Tibial nerve (tissue), 4 donors: ENCODE results near the gene BCAN.

Experiments used
- EP300 ChIP-seq, 2 donors: sonication (generic); formaldehyde crosslinking; IDR thresholded peaks; one replicate each; pipeline ENCODE4 v1.6.1; 2017; ENCODE audit warnings: antibody characterized with exemption in 2 of 2, mild to moderate bottlenecking in 1 of 2
- POLR2A ChIP-seq, 2 donors: fragments of 450-650 bp; IDR thresholded peaks; one replicate each; pipeline ENCODE4 v1.6.1; 2017; ENCODE audit warnings: antibody characterized with exemption in 2 of 2, mild to moderate bottlenecking in 2 of 2, moderate library complexity in 2 of 2
- TF ChIP-seq, protein P1 (sequence below), 5 experiments: fragments of 200-600 bp in 3 of 5; fragments of 450-650 bp in 2 of 5; sonication (generic) in 3 of 5; IDR thresholded peaks; one replicate each; pipeline ENCODE4 v1.5.1; 2016 to 2019; ENCODE audit warnings: antibody characterized with exemption in 5 of 5, mild to moderate bottlenecking in 3 of 5, moderate library complexity in 2 of 5

DNA sequence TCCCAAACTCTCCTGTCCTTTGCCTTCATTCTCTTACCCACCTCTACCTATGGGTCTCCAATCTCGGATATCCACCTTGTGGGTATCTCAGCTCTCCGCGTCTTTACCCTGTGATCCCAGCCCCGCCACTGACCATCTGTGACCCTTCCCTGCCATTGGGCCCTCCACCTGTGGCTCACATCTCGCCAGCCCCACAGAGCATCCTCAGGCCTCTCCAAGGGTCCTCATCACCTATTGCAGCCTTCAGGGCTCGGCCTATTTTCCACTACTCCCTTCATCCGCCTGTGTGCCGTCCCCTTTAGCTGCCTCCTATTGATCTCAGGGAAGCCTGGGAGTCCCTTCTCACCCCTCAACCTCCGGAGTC, 11.1 kb downstream of the BCAN start:
- TF ChIP-seq, protein P1, sequence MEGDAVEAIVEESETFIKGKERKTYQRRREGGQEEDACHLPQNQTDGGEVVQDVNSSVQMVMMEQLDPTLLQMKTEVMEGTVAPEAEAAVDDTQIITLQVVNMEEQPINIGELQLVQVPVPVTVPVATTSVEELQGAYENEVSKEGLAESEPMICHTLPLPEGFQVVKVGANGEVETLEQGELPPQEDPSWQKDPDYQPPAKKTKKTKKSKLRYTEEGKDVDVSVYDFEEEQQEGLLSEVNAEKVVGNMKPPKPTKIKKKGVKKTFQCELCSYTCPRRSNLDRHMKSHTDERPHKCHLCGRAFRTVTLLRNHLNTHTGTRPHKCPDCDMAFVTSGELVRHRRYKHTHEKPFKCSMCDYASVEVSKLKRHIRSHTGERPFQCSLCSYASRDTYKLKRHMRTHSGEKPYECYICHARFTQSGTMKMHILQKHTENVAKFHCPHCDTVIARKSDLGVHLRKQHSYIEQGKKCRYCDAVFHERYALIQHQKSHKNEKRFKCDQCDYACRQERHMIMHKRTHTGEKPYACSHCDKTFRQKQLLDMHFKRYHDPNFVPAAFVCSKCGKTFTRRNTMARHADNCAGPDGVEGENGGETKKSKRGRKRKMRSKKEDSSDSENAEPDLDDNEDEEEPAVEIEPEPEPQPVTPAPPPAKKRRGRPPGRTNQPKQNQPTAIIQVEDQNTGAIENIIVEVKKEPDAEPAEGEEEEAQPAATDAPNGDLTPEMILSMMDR (IDR thresholded peaks at IDR 0.05), result no peak
- no peak for TF ChIP-seq POLR2A (IDR thresholded peaks at IDR 0.05)
- no peak for TF ChIP-seq EP300 (IDR thresholded peaks at IDR 0.05)
